BLaER1 treated with 17β-estradiol and CSF1 and Interleukin-3, amounts not matched to agents 10 nM and 100 nM (cell line): ENCODE measurements around the gene XRCC4.

Experiments used
- H3K27ac ChIP-seq, 11 experiments: shearing (Covaris generic); formaldehyde crosslinking; 2 replicates each; pipeline ENCODE4 v1.8.1; 2022
- H3K27me3 ChIP-seq, 11 experiments: shearing (Covaris generic); formaldehyde crosslinking; 2 replicates each; pipeline ENCODE4 v1.8.1; 2022
- H3K36me3 ChIP-seq, 11 experiments: shearing (Covaris generic); formaldehyde crosslinking; 2 replicates each; pipeline ENCODE4 v1.8.1; 2022
- H3K4me1 ChIP-seq, 10 experiments: shearing (Covaris generic); formaldehyde crosslinking; 2 replicates each; pipeline ENCODE4 v1.8.1; 2022
- H3K4me2 ChIP-seq, 11 experiments: shearing (Covaris generic); formaldehyde crosslinking; 2 replicates each; pipeline ENCODE4 v1.8.1; 2022
- H3K4me3 ChIP-seq, 10 experiments: shearing (Covaris generic); formaldehyde crosslinking; 2 replicates each; pipeline ENCODE4 v1.8.1; 2022
- H3K9ac ChIP-seq, 11 experiments: shearing (Covaris generic); formaldehyde crosslinking; 2 replicates each; pipeline ENCODE4 v1.8.1; 2022
- H3K9me3 ChIP-seq, 11 experiments: shearing (Covaris generic); formaldehyde crosslinking; replicated peaks in 1 of 11; 2 replicates each; pipeline ENCODE4 v1.8.1; 2022
- H4K20me1 ChIP-seq, 11 experiments: shearing (Covaris generic); formaldehyde crosslinking; 2 replicates each; pipeline ENCODE4 v1.8.1; 2022
- Cebpa-rat ChIP-seq, 11 experiments: shearing (Covaris generic); IDR thresholded peaks; 2 replicates each; pipeline ENCODE4 v1.8.1; 2022

Gene XRCC4

DNA sequence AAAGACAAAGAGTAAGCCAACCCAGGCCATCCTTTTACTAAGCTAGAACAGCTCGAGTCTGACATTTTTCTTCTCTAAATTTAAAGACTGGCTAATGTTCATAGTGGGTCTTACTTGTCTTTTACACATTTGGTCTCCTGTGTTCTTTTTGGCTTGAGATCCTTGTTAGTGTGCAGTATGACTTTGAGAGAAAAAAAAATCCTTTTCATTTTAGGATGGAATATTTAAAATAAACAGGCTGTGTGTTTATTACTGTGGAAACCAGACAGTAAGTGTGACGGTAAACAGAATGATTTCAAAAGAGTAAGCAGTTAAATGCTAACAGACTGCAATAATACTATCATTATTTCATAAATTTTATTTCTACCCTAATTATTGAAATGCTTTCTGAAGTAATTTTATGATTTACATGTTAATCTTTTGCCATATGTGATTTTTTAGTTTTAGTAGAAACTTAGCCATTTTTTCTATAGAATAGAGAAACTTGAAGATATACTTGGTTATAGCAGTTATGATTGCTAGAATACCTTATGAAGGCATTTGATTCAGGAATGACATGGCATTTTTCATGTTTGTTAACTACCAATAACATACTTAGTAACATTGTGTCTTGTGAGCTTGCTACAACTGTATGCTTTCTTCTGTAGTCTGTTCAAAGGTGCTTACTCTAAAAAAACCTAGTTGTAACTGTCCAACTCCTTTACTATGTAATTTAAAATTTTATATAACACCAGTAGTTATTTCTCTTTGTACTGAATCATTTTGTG, 92.4 kb downstream of the XRCC4 start:
- Histone ChIP-seq H3K27me3 (no peaks in the 10 kb centered on the region), H4K20me1 (no peaks in the 10 kb centered on the region), H3K27ac (no peak overlapping the region), H3K4me3 (no peak overlapping the region), H3K9me3 (no peaks in the 10 kb centered on the region), H3K4me1 (peaks cover 0 to 18% (median 0%) of the 10 kb centered on the region in 10 experiments; a peak in 4 of 20 replicates), H3K36me3 (peaks cover 0 to 3% (median 0%) of the 10 kb centered on the region in 11 experiments; a peak in 1 of 22 replicates), H3K4me2 (no peak overlapping the region), H3K9ac (no peak overlapping the region)
- no peak for TF ChIP-seq Cebpa-rat (IDR thresholded peaks at IDR 0.05)

DNA sequence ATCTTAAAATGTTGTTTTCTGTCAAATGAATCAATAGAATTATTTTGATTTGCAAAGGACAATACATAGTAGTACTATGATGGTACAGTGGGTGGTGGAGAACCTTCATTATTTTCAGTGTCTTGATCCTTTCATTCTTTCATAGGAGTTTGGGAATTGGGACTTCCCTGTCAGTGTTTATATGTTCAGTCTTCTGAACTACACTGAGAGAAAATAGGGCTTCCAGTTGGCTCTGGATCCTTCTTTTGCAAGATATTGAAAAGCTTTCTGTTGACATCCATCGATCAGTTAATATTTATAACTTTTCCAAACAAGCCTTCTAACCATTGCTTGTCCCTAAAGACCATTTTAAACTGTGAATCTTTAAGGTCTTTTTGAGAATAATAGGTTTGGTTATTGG, 94.7 kb downstream of the XRCC4 start:
- Histone ChIP-seq H3K27ac (peak overlapping the region in 1 of 11 experiments; percentile 60; a peak in 2 of 22 replicates), H4K20me1 (no peaks in the 10 kb centered on the region), H3K36me3 (peaks cover 0 to 3% (median 0%) of the 10 kb centered on the region in 11 experiments; a peak in 1 of 22 replicates), H3K27me3 (no peaks in the 10 kb centered on the region), H3K4me2 (no peak overlapping the region), H3K4me3 (no peak overlapping the region), H3K9me3 (no peaks in the 10 kb centered on the region), H3K9ac (no peak overlapping the region), H3K4me1 (peaks cover 0 to 18% (median 0%) of the 10 kb centered on the region in 10 experiments; a peak in 4 of 20 replicates)
- no peak for TF ChIP-seq Cebpa-rat (IDR thresholded peaks at IDR 0.05)

DNA sequence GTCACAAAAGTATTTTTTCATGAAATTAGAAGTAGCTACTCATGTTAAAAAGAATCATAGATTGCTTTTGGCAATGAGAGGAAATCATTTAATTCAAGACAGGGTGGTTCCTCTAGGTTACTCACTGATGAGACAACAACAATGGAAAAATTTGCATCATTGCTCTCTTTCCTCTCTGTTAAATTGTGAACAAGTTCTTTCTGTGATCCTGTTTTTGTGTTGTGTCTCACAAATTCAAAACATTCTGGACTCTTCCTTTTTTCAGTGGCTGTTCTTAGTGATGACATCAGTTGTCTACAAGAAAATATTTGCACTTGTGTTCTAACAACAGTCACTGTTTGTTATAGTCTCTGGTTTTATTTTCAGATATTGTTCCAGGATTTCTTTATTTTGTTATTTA, 95.3 kb downstream of the XRCC4 start:
- no peaks in the 10 kb centered on the region for H3K9me3 ChIP-seq
- no peak for TF ChIP-seq Cebpa-rat (IDR thresholded peaks at IDR 0.05)

DNA sequence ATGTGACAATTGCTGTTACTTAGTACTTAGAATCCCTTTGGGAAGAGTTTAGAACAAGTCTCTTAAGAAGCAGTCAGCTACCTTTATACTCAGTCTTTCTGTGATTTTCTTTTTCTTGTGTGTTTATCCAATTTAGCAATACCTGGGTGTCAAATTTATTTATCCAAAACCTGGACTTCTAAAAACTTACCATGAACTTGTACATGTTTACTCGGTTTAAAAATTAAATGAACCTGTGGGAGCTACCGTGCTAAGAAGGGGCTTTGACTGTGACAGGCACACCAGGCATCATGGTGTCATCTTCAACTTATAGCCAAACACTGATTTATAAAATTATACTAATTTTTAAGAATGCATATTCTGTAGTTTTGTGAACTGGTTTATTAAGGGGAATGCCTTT, 96.5 kb downstream of the XRCC4 start:
- no peaks in the 10 kb centered on the region for H3K27me3 ChIP-seq
- no peak overlapping the region for H3K9ac ChIP-seq
- H3K4me2 ChIP-seq, result no peak overlapping the region

More for the DNA sequence above, 95.3 kb downstream of the XRCC4 start:
- H3K27ac ChIP-seq, result peak overlapping the region in 2 of 11 experiments; percentile 17 to 60; a peak in 3 of 22 replicates
- no peak overlapping the region for H3K4me3 ChIP-seq
- no peaks in the 10 kb centered on the region for H3K36me3 ChIP-seq
- H3K27me3 ChIP-seq, result no peaks in the 10 kb centered on the region
- peak overlapping the region in 1 of 11 experiments; percentile 13; a peak in 3 of 22 replicates for H3K4me2 ChIP-seq
- peaks cover 0 to 18% (median 0%) of the 10 kb centered on the region in 10 experiments; a peak in 4 of 20 replicates for H3K4me1 ChIP-seq
- no peaks in the 10 kb centered on the region for H4K20me1 ChIP-seq
- no peak overlapping the region for H3K9ac ChIP-seq

DNA sequence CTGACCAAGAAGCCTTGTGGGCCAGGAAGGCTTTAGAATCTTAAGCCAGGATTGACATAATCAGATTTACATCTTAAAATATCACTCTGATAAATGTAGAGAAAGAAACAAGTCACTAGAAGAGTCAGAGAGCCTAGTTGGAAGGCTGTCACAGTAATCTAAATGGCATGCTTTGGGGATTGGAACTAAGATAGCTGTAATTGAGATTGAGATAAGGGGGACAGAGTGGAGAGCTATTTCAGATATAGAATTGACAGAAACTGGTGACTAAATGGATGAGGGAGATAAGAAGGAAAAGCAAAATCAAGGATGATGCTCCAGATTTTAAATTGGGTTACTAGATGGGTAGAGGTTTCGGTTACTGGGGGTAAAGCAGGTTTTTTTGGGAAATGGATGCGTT, 100.5 kb downstream of the XRCC4 start:
- Histone ChIP-seq H3K27ac (no peak overlapping the region), H3K4me1 (peaks cover 0 to 21% (median 0%) of the 10 kb centered on the region in 10 experiments; a peak in 4 of 20 replicates), H4K20me1 (no peaks in the 10 kb centered on the region), H3K4me2 (no peak overlapping the region), H3K36me3 (no peaks in the 10 kb centered on the region), H3K9ac (no peak overlapping the region), H3K9me3 (no peaks in the 10 kb centered on the region), H3K27me3 (no peaks in the 10 kb centered on the region), H3K4me3 (no peak overlapping the region)
- no peak for TF ChIP-seq Cebpa-rat (IDR thresholded peaks at IDR 0.05)

More for the DNA sequence above, 96.5 kb downstream of the XRCC4 start:
- Histone ChIP-seq H3K9me3 (no peaks in the 10 kb centered on the region), H4K20me1 (no peaks in the 10 kb centered on the region), H3K36me3 (no peaks in the 10 kb centered on the region), H3K4me1 (peaks cover 0 to 18% (median 0%) of the 10 kb centered on the region in 10 experiments; a peak in 4 of 20 replicates), H3K27ac (peak overlapping the region in 1 of 11 experiments; percentile 60; a peak in 1 of 22 replicates), H3K4me3 (no peak overlapping the region)
- TF ChIP-seq Cebpa-rat (IDR thresholded peaks at IDR 0.05), result no peak

GRCh38 chr5:83179966-83180365, 102.6 kb downstream of the XRCC4 start:
- no peaks in the 10 kb centered on the region for H3K27me3 ChIP-seq
- no peak for TF ChIP-seq Cebpa-rat (IDR thresholded peaks at IDR 0.05)
- no peak overlapping the region for H3K4me3 ChIP-seq
- H3K27ac ChIP-seq, result no peak overlapping the region
- no peaks in the 10 kb centered on the region; a peak in 2 of 22 replicates for H3K36me3 ChIP-seq
- no peaks in the 10 kb centered on the region; a peak in 1 of 22 replicates for H3K9me3 ChIP-seq
- H4K20me1 ChIP-seq, result no peaks in the 10 kb centered on the region
- peaks cover 0 to 12% (median 0%) of the 10 kb centered on the region in 10 experiments; a peak in 4 of 20 replicates for H3K4me1 ChIP-seq
- no peak overlapping the region for H3K9ac ChIP-seq
- H3K4me2 ChIP-seq, result no peak overlapping the region

GRCh38 chr5:83184534-83184933, 107.2 kb downstream of the XRCC4 start:
- Histone ChIP-seq H4K20me1 (no peaks in the 10 kb centered on the region), H3K27me3 (no peaks in the 10 kb centered on the region), H3K9me3 (peaks cover 0 to 18% (median 9%) of the 10 kb centered on the region in 11 experiments; a peak in 9 of 22 replicates), H3K4me3 (no peak overlapping the region), H3K4me1 (peaks cover 0 to 12% (median 0%) of the 10 kb centered on the region in 10 experiments; a peak in 4 of 20 replicates), H3K36me3 (peaks cover 0 to 6% (median 0%) of the 10 kb centered on the region in 11 experiments; a peak in 5 of 22 replicates), H3K27ac (no peak overlapping the region), H3K9ac (no peak overlapping the region), H3K4me2 (no peak overlapping the region)
- no peak for TF ChIP-seq Cebpa-rat (IDR thresholded peaks at IDR 0.05)

GRCh38 chr5:83192947-83193346, 115.6 kb downstream of the XRCC4 start:
- H3K4me2 ChIP-seq, result no peak overlapping the region
- no peak overlapping the region for H3K4me3 ChIP-seq
- H3K27me3 ChIP-seq, result no peaks in the 10 kb centered on the region
- H3K27ac ChIP-seq, result no peak overlapping the region
- H4K20me1 ChIP-seq, result no peaks in the 10 kb centered on the region
- no peak for TF ChIP-seq Cebpa-rat (IDR thresholded peaks at IDR 0.05)
- peaks cover 0 to 9% (median 0%) of the 10 kb centered on the region in 11 experiments; a peak in 4 of 22 replicates for H3K9me3 ChIP-seq
- H3K36me3 ChIP-seq, result peaks cover 0 to 8% (median 0%) of the 10 kb centered on the region in 11 experiments; a peak in 3 of 22 replicates
- H3K4me1 ChIP-seq, result no peaks in the 10 kb centered on the region
- no peak overlapping the region for H3K9ac ChIP-seq

GRCh38 chr5:83197326-83197967, 120.1 kb downstream of the XRCC4 start:
- no peak for TF ChIP-seq Cebpa-rat (IDR thresholded peaks at IDR 0.05)
- H3K9me3 ChIP-seq, result no peaks in the 10 kb centered on the region
- H3K4me2 ChIP-seq, result no peak overlapping the region
- no peak overlapping the region for H3K9ac ChIP-seq
- H4K20me1 ChIP-seq, result no peaks in the 10 kb centered on the region
- no peaks in the 10 kb centered on the region for H3K27me3 ChIP-seq
- H3K27ac ChIP-seq, result no peak overlapping the region
- H3K4me1 ChIP-seq, result no peaks in the 10 kb centered on the region
- peaks cover 0 to 25% (median 12%) of the 10 kb centered on the region in 11 experiments; a peak in 13 of 22 replicates for H3K36me3 ChIP-seq
- H3K4me3 ChIP-seq, result no peak overlapping the region
